ENCODE results near the gene CDCA7. TPM values are rescaled to one million over a fixed set of nuclear protein-coding genes. Genes with fewer than 3 reads are reported as not detected.

CDCA7 gene
- total and polyA plus RNA-seq, 2 of the 13 experiments (the other 11 are each of a cell fraction or from before 2014, with no cell fraction given) = 46.2 to 57.8 TPM

GRCh38 chr2:173339807-173340206 lies 14.9 kb upstream of the CDCA7 start:
- intact Hi-C loops (cut with micrococcal nuclease; ENCODE audit: unreplicated experiment) (no loop called here), in situ Hi-C loops (cut with HindIII; ENCODE audit: extremely low pct_ligation_motif_present, low pct_unique_long_range_greater_than_20kb) (no loop called here)
- Histone ChIP-seq H3K36me3 (replicated peaks in 1 of 2; ENCODE audit: control insufficient read depth in 1 of 2, insufficient read depth in 2 of 2, low read length in 2 of 2) (no peaks in the 10 kb centered on the region), H3K27ac (ENCODE audit: extremely low read length, insufficient read depth, low read length) (no peak overlapping the region), H3K79me2 (ENCODE audit: insufficient read depth, low read length) (no peaks in the 10 kb centered on the region), H3K9me3 (ENCODE audit: low read length) (no peaks in the 10 kb centered on the region), H3K27me3 (ENCODE audit: control insufficient read depth in 1 of 2, insufficient read depth in 2 of 2, low read length in 2 of 2) (0 out of 5 replicates have a peak, but pooled peaks cover 0 to 4% of the 10 kb centered on the region in 2 experiments), H2AFZ (ENCODE audit: low read length) (no peak overlapping the region), H3K4me1 (ENCODE audit: insufficient read depth, low read length) (no peaks in the 10 kb centered on the region), H3K4me2 (ENCODE audit: low read depth, low read length) (no peak overlapping the region), H3K9ac (ENCODE audit: insufficient read depth, low read depth, low read length) (no peak overlapping the region), H3K4me3 (replicated peaks in 1 of 3; ENCODE audit: insufficient read depth in 1 of 3, low read depth in 2 of 3, low read length in 3 of 3) (no peak overlapping the region), H4K20me1 (ENCODE audit: insufficient read depth, low read length) (no peaks in the 10 kb centered on the region)
- TF ChIP-seq ZNF766 (CRISPR knock-in tag; IDR thresholded peaks at IDR 0.05; ENCODE audit: borderline replicate concordance) (no peak), CREB1 (IDR thresholded peaks at IDR 0.05) (0 out of 2 replicates have a peak, but pooled peaks have one; percentile 5), CREB1 (CRISPR knock-in tag; IDR thresholded peaks at IDR 0.05) (no peak)
- DNase-seq (ENCODE audit: low spot score) (no peak), ATAC-seq (no peak), FAIRE-seq (no peak)
- ChIA-PET POLR2A (no interaction called here), CTCF (ENCODE audit: low intra/inter-chr PET ratio, low total read pairs) (no interaction called here)
- no TSS peak for BruUV-seq (replicated peaks)
- WGBS (ENCODE audit: low lambda C conversion rate) = 80% methylated on average over 8 of the region's 8 CpGs

GRCh38 chr2:173343921-173344320 lies 10.8 kb upstream of the CDCA7 start:
- Histone ChIP-seq H3K9ac (ENCODE audit: insufficient read depth, low read depth, low read length) (no peak overlapping the region), H2AFZ (ENCODE audit: low read length) (no peak overlapping the region), H3K4me3 (replicated peaks in 1 of 3; ENCODE audit: insufficient read depth in 1 of 3, low read depth in 2 of 3, low read length in 3 of 3) (no peak overlapping the region), H3K4me2 (ENCODE audit: low read depth, low read length) (no peak overlapping the region), H4K20me1 (ENCODE audit: insufficient read depth, low read length) (no peaks in the 10 kb centered on the region), H3K9me3 (ENCODE audit: low read length) (peaks cover 14% of the 10 kb centered on the region), H3K4me1 (ENCODE audit: insufficient read depth, low read length) (peaks cover 19% of the 10 kb centered on the region), H3K36me3 (replicated peaks in 1 of 2; ENCODE audit: control insufficient read depth in 1 of 2, insufficient read depth in 2 of 2, low read length in 2 of 2) (no peaks in the 10 kb centered on the region), H3K27ac (ENCODE audit: extremely low read length, insufficient read depth, low read length) (no peak overlapping the region), H3K27me3 (ENCODE audit: control insufficient read depth in 1 of 2, insufficient read depth in 2 of 2, low read length in 2 of 2) (0 out of 5 replicates have a peak, but pooled peaks cover 0 to 6% of the 10 kb centered on the region in 2 experiments), H3K79me2 (ENCODE audit: insufficient read depth, low read length) (no peaks in the 10 kb centered on the region)
- CTCF ChIA-PET (ENCODE audit: low intra/inter-chr PET ratio, low total read pairs) = no interaction called here
- POLR2A ChIA-PET = no interaction called here
- WGBS (ENCODE audit: low lambda C conversion rate) = 16% methylated on average over 2 of the region's 2 CpGs
- in situ Hi-C loops (cut with HindIII; ENCODE audit: extremely low pct_ligation_motif_present, low pct_unique_long_range_greater_than_20kb) (no loop called here), intact Hi-C loops (cut with micrococcal nuclease; ENCODE audit: unreplicated experiment) (no loop called here)
- no peak for TF ChIP-seq TBL1XR1 (IDR thresholded peaks at IDR 0.05; ENCODE audit: borderline replicate concordance, low read length, partially characterized antibody)
- no peak for TF ChIP-seq CREM (IDR thresholded peaks at IDR 0.05)
- no peak for TF ChIP-seq CREM (CRISPR knock-in tag; IDR thresholded peaks at IDR 0.05)
- no peak for TF ChIP-seq CENPBD1 (CRISPR knock-in tag; IDR thresholded peaks at IDR 0.05; ENCODE audit: borderline replicate concordance, low read depth)
- no peak for ATAC-seq
- DNase-seq (ENCODE audit: low spot score) = no peak
- no TSS peak for BruUV-seq (replicated peaks)
- FAIRE-seq = no peak

Measured in HepG2 (cell line).